Natural killer cell treated with Interleukin-12 subunit alpha and Interleukin-12 subunit beta and Interleukin-15 and Interleukin-18, amount 100 ng/mL, for 72 hours (primary cell): ENCODE measurements around the gene PEX11B. TPM values are rescaled to one million over a fixed set of nuclear protein-coding genes. Genes with fewer than 3 reads are reported as not detected.
A peak's percentile ranks its signal among the peaks of the same experiment; 100 is the strongest.

Experiments used
- ATAC-seq, 2 donors: fragments of 150-1000 bp; cut with Tn5 transposase in 1 of 2; sonication (Bioruptor Pico), chemical (Tn5 transposase) in 1 of 2; 2 replicates each; pipeline ENCODE4 v1.10.0; 2021
- DNase-seq: peaks from one replicate; pipeline ENCODE4 v3.0.0; 2022; ENCODE audit warnings: low spot score
- H3K27ac Mint-ChIP-seq, 2 donors: 1 replicate in 1 of 2; 2 replicates in 1 of 2; pipeline ENCODE4 v1.8.0; 2022; ENCODE audit warnings: mixed read lengths in 2 of 2, mild to moderate bottlenecking in 1 of 2, moderate library complexity in 1 of 2
- H3K27me3 Mint-ChIP-seq, 2 donors: 1 replicate in 1 of 2; 2 replicates in 1 of 2; pipeline ENCODE4 v1.8.0; 2022; ENCODE audit warnings: mixed read lengths in 2 of 2
- H3K36me3 Mint-ChIP-seq: one replicate; pipeline ENCODE4 v1.8.0; 2022; ENCODE audit warnings: mixed read lengths
- H3K4me1 Mint-ChIP-seq, 2 donors: 1 replicate in 1 of 2; 2 replicates in 1 of 2; pipeline ENCODE4 v1.8.0; 2022; ENCODE audit warnings: low read depth in 2 of 2, mixed read lengths in 2 of 2, mild to moderate bottlenecking in 1 of 2
- H3K4me3 Mint-ChIP-seq: one replicate; pipeline ENCODE4 v1.8.0; 2022; ENCODE audit warnings: mixed read lengths
- H3K9me3 Mint-ChIP-seq: 2 replicates; pipeline ENCODE4 v1.8.0; 2022; ENCODE audit warnings: mixed read lengths
- total RNA-seq, 2 donors: library from RNA; stranded (reverse); gene quantifications; one replicate each; pipeline ENCODE4 v1.2.3, GENCODE V29; 2022

PEX11B gene
- 10 to 100 TPM; 33.6 to 34.2 TPM for total RNA-seq

- peaks cover 18% of the 10 kb centered on the region for H3K36me3 Mint-ChIP-seq
- H3K27ac Mint-ChIP-seq = peak within 1 kb of the TSS; percentile 81 to 94
- H3K27me3 Mint-ChIP-seq = no peaks in the 10 kb centered on the region
- DNase-seq (peak; percentile 91), ATAC-seq (peak; percentile 95 to 97)
- peak within 1 kb of the TSS; percentile 97 for H3K4me3 Mint-ChIP-seq
- no peaks in the 10 kb centered on the region for H3K9me3 Mint-ChIP-seq
- H3K4me1 Mint-ChIP-seq = peaks cover 35% of the 10 kb centered on the region in 2 donors
Measured at GRCh38 chr1:145918144-145918991, at the start of gene PEX11B. PEX11B (minus strand) TSS chr1:145918717; CDS start chr1:145918688, 29 bp downstream.

GRCh38 chr1:145967288-145967687, 48.8 kb upstream of the PEX11B start:
- no peak overlapping the region for H3K4me3 Mint-ChIP-seq
- no peaks in the 10 kb centered on the region for H3K9me3 Mint-ChIP-seq
- peaks cover 27 to 30% of the 10 kb centered on the region in 2 donors for H3K4me1 Mint-ChIP-seq
- DNase-seq (no peak), ATAC-seq (no peak)
- H3K27ac Mint-ChIP-seq = peak overlapping the region in 1 of 2 donors; percentile 16
- peaks cover 8% of the 10 kb centered on the region for H3K36me3 Mint-ChIP-seq
- no peaks in the 10 kb centered on the region for H3K27me3 Mint-ChIP-seq

- ATAC-seq (no peak), DNase-seq (no peak)
- H3K27me3 Mint-ChIP-seq = no peaks in the 10 kb centered on the region
- H3K4me1 Mint-ChIP-seq = peaks cover 44% of the 10 kb centered on the region in 2 donors
- peaks cover 8% of the 10 kb centered on the region for H3K36me3 Mint-ChIP-seq
- H3K27ac Mint-ChIP-seq = peak overlapping the region; percentile 75 to 93
- H3K9me3 Mint-ChIP-seq = no peaks in the 10 kb centered on the region
- H3K4me3 Mint-ChIP-seq = peak overlapping the region; percentile 87
Measured at GRCh38 chr1:145965119-145965744, 46.7 kb upstream of the PEX11B start.

GRCh38 chr1:145964328-145965118, 46.0 kb upstream of the PEX11B start, which contains the start of the genes ANKRD34A and POLR3GL:
ANKRD34A (minus strand) TSS chr1:145964575; CDS start chr1:145961759, 2,816 bp downstream.
POLR3GL (plus strand) TSS chr1:145964690; CDS start chr1:145974866, 10,176 bp downstream.
- Mint-ChIP-seq H3K4me3 (peak within 1 kb of the TSS; percentile 87), H3K36me3 (peaks cover 8% of the 10 kb centered on the region), H3K9me3 (no peaks in the 10 kb centered on the region), H3K4me1 (peaks cover 46 to 47% of the 10 kb centered on the region in 2 donors), H3K27ac (peak within 1 kb of the TSS; percentile 75 to 93), H3K27me3 (no peaks in the 10 kb centered on the region)
- DNase-seq (peak; percentile 95), ATAC-seq (peak; percentile 94 to 96)

- no peaks in the 10 kb centered on the region for H3K27me3 Mint-ChIP-seq
- no peak for ATAC-seq
- DNase-seq = no peak
- peaks cover 53 to 58% of the 10 kb centered on the region in 2 donors for H3K4me1 Mint-ChIP-seq
- no peaks in the 10 kb centered on the region for H3K9me3 Mint-ChIP-seq
- H3K4me3 Mint-ChIP-seq = peak overlapping the region; percentile 87
- H3K27ac Mint-ChIP-seq = peak overlapping the region; percentile 75 to 93
- H3K36me3 Mint-ChIP-seq = peaks cover 8% of the 10 kb centered on the region
Measured at GRCh38 chr1:145963265-145964019, 44.9 kb upstream of the PEX11B start.

GRCh38 chr1:145962157-145963102, 43.9 kb upstream of the PEX11B start:
- Mint-ChIP-seq H3K36me3 (peaks cover 3% of the 10 kb centered on the region), H3K4me3 (peak overlapping the region; percentile 87), H3K4me1 (peaks cover 57 to 64% of the 10 kb centered on the region in 2 donors), H3K27ac (peak overlapping the region; percentile 75 to 93), H3K9me3 (no peaks in the 10 kb centered on the region), H3K27me3 (no peaks in the 10 kb centered on the region)
- peak; percentile 62 for DNase-seq
- ATAC-seq = no peak

GRCh38 chr1:145961425-145962156, 43.1 kb upstream of the PEX11B start:
- no peaks in the 10 kb centered on the region for H3K27me3 Mint-ChIP-seq
- H3K4me3 Mint-ChIP-seq = peak overlapping the region; percentile 87
- no peaks in the 10 kb centered on the region for H3K36me3 Mint-ChIP-seq
- DNase-seq (peak; percentile 63), ATAC-seq (no peak)
- H3K4me1 Mint-ChIP-seq = peaks cover 64 to 71% of the 10 kb centered on the region in 2 donors
- no peaks in the 10 kb centered on the region for H3K9me3 Mint-ChIP-seq
- H3K27ac Mint-ChIP-seq = peak overlapping the region; percentile 54 to 75

- Mint-ChIP-seq H3K4me1 (peaks cover 65 to 75% of the 10 kb centered on the region in 2 donors), H3K27me3 (no peaks in the 10 kb centered on the region), H3K4me3 (peak overlapping the region; percentile 87), H3K36me3 (no peaks in the 10 kb centered on the region), H3K9me3 (no peaks in the 10 kb centered on the region), H3K27ac (peak overlapping the region; percentile 75 to 93)
- ATAC-seq = no peak
- DNase-seq = no peak
Measured at GRCh38 chr1:145961109-145961424, 42.5 kb upstream of the PEX11B start.

GRCh38 chr1:145960468-145961108, 42.1 kb upstream of the PEX11B start:
- Mint-ChIP-seq H3K27me3 (no peaks in the 10 kb centered on the region), H3K36me3 (no peaks in the 10 kb centered on the region), H3K27ac (peak overlapping the region; percentile 75 to 93), H3K9me3 (no peaks in the 10 kb centered on the region), H3K4me1 (peaks cover 68 to 80% of the 10 kb centered on the region in 2 donors), H3K4me3 (peak overlapping the region; percentile 87)
- ATAC-seq (peak; percentile 19 to 43), DNase-seq (peak; percentile 82)

- H3K27me3 Mint-ChIP-seq = no peaks in the 10 kb centered on the region
Measured at GRCh38 chr1:145959957-145960467, 41.5 kb upstream of the PEX11B start.

GRCh38 chr1:145959333-145959732, 40.8 kb upstream of the PEX11B start:
- peak overlapping the region; percentile 62 for H3K4me3 Mint-ChIP-seq
- ATAC-seq (no peak), DNase-seq (no peak)
- peak overlapping the region in 1 of 2 donors; percentile 63 for H3K27ac Mint-ChIP-seq
- H3K9me3 Mint-ChIP-seq = no peaks in the 10 kb centered on the region
- no peaks in the 10 kb centered on the region for H3K27me3 Mint-ChIP-seq
- no peaks in the 10 kb centered on the region for H3K36me3 Mint-ChIP-seq
- peaks cover 73 to 86% of the 10 kb centered on the region in 2 donors for H3K4me1 Mint-ChIP-seq

More at GRCh38 chr1:145959957-145960467, 41.5 kb upstream of the PEX11B start:
- H3K9me3 Mint-ChIP-seq = no peaks in the 10 kb centered on the region
- DNase-seq (no peak), ATAC-seq (no peak)
- no peaks in the 10 kb centered on the region for H3K36me3 Mint-ChIP-seq
- H3K4me3 Mint-ChIP-seq = peak overlapping the region; percentile 62
- H3K4me1 Mint-ChIP-seq = peaks cover 71 to 82% of the 10 kb centered on the region in 2 donors
- H3K27ac Mint-ChIP-seq = no peak overlapping the region
